Measurements from ENCODE around the gene WDFY3.

DNA sequence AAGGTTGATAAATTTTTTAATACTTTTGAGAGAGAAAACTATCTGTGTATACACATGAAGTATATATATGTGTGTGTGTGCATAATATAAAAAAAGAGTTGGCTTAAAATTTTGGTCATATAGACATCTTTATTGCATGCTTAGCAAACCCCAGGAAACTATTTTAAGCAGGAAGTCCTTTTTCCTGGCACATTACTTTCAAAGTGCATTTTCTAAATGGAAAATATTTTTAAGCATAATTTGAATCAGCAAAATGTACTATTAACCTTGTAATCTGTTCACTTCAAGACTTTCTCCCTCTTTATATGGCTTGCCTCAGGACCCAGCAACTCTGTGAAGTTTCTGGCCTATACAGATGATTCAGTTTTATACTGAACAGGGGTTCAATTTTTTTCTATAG, 277.3 kb downstream of the WDFY3 start:
- TF ChIP-seq, protein P1, sequence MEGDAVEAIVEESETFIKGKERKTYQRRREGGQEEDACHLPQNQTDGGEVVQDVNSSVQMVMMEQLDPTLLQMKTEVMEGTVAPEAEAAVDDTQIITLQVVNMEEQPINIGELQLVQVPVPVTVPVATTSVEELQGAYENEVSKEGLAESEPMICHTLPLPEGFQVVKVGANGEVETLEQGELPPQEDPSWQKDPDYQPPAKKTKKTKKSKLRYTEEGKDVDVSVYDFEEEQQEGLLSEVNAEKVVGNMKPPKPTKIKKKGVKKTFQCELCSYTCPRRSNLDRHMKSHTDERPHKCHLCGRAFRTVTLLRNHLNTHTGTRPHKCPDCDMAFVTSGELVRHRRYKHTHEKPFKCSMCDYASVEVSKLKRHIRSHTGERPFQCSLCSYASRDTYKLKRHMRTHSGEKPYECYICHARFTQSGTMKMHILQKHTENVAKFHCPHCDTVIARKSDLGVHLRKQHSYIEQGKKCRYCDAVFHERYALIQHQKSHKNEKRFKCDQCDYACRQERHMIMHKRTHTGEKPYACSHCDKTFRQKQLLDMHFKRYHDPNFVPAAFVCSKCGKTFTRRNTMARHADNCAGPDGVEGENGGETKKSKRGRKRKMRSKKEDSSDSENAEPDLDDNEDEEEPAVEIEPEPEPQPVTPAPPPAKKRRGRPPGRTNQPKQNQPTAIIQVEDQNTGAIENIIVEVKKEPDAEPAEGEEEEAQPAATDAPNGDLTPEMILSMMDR (IDR thresholded peaks at IDR 0.05; ENCODE audit: poor library complexity): no peak
- no peak for TF ChIP-seq EZH2phosphoT487 (IDR thresholded peaks at IDR 0.05; ENCODE audit: low read depth, severe bottlenecking, unreplicated experiment)

All from hepatocyte (in vitro differentiated cells).